ENCODE data around the gene MMP10.

MMP10 gene

DNA sequence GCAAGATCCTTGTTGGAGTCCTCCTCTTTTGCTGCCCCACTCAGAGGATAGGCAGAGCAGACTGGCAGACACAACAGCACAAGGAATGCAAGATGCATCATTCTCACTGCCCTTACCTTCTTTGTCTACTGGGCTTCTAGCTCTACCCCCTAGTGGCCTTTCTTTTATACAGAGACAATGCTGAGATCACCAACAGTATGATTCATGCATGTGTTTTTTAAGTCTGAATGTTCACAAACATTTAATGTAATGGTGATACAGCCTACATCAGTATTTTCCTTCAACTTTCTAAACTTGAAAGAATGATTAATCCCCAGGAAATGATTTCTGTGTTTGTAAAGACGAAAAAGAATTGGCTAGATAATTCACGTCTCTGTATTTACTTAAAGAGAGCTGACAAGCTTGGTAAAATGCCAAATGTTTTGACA is at the start of gene MMP10:
Gene MMP10, minus strand, starts transcription at position 138 of the 428 bp plus-strand sequence. Its CDS starts 37 bp downstream, at position 101.
- Histone ChIP-seq H3K79me2 (ENCODE audit: low read length) (no peaks in the 10 kb centered on the region), H3K4me2 (ENCODE audit: low read length) (no peak within 1 kb of the TSS), H2AFZ (ENCODE audit: low read depth, low read length) (no peak within 1 kb of the TSS), H3K27ac (ENCODE audit: low read length) (no peak within 1 kb of the TSS), H3K27me3 (ENCODE audit: low read depth, low read length) (no peaks in the 10 kb centered on the region), H4K20me1 (ENCODE audit: insufficient read depth, low read length) (no peaks in the 10 kb centered on the region), H3K9ac (ENCODE audit: low read length) (no peak within 1 kb of the TSS), H3K36me3 (replicated peaks; ENCODE audit: low read depth, low read length) (no peaks in the 10 kb centered on the region), H3K4me1 (ENCODE audit: low read length) (no peaks in the 10 kb centered on the region), H3K4me3 (ENCODE audit: low read length) (no peak within 1 kb of the TSS), H3K9me3 (ENCODE audit: insufficient read depth, low read length) (no peaks in the 10 kb centered on the region)
- TF ChIP-seq, protein P1, sequence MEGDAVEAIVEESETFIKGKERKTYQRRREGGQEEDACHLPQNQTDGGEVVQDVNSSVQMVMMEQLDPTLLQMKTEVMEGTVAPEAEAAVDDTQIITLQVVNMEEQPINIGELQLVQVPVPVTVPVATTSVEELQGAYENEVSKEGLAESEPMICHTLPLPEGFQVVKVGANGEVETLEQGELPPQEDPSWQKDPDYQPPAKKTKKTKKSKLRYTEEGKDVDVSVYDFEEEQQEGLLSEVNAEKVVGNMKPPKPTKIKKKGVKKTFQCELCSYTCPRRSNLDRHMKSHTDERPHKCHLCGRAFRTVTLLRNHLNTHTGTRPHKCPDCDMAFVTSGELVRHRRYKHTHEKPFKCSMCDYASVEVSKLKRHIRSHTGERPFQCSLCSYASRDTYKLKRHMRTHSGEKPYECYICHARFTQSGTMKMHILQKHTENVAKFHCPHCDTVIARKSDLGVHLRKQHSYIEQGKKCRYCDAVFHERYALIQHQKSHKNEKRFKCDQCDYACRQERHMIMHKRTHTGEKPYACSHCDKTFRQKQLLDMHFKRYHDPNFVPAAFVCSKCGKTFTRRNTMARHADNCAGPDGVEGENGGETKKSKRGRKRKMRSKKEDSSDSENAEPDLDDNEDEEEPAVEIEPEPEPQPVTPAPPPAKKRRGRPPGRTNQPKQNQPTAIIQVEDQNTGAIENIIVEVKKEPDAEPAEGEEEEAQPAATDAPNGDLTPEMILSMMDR (IDR thresholded peaks at IDR 0.05; ENCODE audit: low read depth, low read length): peak; percentile 37
- no peak for TF ChIP-seq EZH2phosphoT487 (IDR thresholded peaks at IDR 0.05; ENCODE audit: low read depth)

DNA sequence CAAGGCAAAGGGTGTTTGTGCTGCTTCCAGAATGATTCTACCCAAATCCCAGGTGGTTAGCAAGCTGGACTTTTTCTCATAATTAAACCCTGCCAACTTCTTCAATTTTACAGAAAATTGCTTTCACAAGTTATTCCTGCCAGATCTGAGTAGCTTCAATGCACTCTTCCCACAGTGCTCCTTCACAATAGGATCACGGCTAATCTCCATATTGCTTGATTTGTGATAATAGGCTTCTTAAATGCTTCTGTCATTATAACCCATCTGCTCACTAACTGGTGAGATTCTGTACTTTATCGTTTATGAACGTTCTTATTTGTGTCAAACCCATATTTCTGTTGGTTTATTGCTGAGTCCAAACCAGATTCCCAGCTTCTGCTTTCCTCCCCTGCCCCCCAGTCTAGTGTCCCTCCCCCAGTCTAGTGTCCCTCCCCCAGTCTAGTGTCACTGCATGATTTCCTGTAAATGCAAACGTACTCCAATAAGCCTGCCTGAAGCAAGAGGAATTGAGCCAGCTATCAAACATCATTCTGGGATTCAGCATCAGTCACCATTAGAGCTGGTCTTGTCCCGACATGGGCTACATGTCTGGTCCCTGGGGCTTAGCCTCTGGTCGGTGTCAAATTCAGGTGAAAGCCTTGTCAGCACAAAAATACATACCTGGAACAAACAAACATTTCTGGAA is 49.0 kb upstream of the MMP10 start:
- Histone ChIP-seq H3K27me3 (ENCODE audit: low read depth, low read length) (no peaks in the 10 kb centered on the region), H3K36me3 (replicated peaks; ENCODE audit: low read depth, low read length) (no peaks in the 10 kb centered on the region), H3K9ac (ENCODE audit: low read length) (no peak overlapping the region), H4K20me1 (ENCODE audit: insufficient read depth, low read length) (no peaks in the 10 kb centered on the region), H3K27ac (ENCODE audit: low read length) (no peak overlapping the region), H3K79me2 (ENCODE audit: low read length) (no peaks in the 10 kb centered on the region), H3K9me3 (ENCODE audit: insufficient read depth, low read length) (no peaks in the 10 kb centered on the region), H3K4me1 (ENCODE audit: low read length) (peaks cover 7% of the 10 kb centered on the region), H2AFZ (ENCODE audit: low read depth, low read length) (no peak overlapping the region), H3K4me3 (ENCODE audit: low read length) (no peak overlapping the region), H3K4me2 (ENCODE audit: low read length) (peak overlapping the region; percentile 30; the same call in 1 of the 2 replicates)
- TF ChIP-seq EZH2phosphoT487 (IDR thresholded peaks at IDR 0.05; ENCODE audit: low read depth): no peak
- TF ChIP-seq, protein P1 (IDR thresholded peaks at IDR 0.05; ENCODE audit: low read depth, low read length): no peak

DNA sequence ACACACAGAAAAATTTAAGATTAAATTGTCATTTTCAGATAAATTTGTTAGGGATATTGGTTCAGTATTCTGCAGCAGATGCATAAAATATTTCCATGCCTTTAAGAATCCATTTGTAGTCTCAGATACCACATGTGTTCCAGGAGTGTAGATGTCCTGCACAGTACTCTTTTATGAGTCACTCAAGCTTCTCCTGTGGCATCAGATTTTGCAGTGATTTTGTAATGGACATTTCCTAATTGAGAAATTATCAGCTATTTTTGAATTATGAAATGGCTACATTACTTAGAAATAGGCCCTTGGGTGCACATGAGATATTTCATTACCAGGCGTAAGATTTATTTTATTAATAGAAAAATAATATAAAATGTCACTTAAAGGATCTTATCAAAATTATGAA is 44.1 kb upstream of the MMP10 start:
- Histone ChIP-seq H3K4me3 (ENCODE audit: low read length) (no peak overlapping the region), H3K27me3 (ENCODE audit: low read depth, low read length) (no peaks in the 10 kb centered on the region), H3K36me3 (replicated peaks; ENCODE audit: low read depth, low read length) (no peaks in the 10 kb centered on the region), H2AFZ (ENCODE audit: low read depth, low read length) (no peak overlapping the region), H3K79me2 (ENCODE audit: low read length) (no peaks in the 10 kb centered on the region), H3K4me1 (ENCODE audit: low read length) (peaks cover under 1% of the 10 kb centered on the region; the same call in 1 of the 2 replicates), H3K27ac (ENCODE audit: low read length) (no peak overlapping the region), H3K9me3 (ENCODE audit: insufficient read depth, low read length) (no peaks in the 10 kb centered on the region), H3K4me2 (ENCODE audit: low read length) (no peak overlapping the region), H4K20me1 (ENCODE audit: insufficient read depth, low read length) (no peaks in the 10 kb centered on the region), H3K9ac (ENCODE audit: low read length) (no peak overlapping the region)
- TF ChIP-seq, protein P1 (IDR thresholded peaks at IDR 0.05; ENCODE audit: low read depth, low read length): no peak
- TF ChIP-seq EZH2phosphoT487 (IDR thresholded peaks at IDR 0.05; ENCODE audit: low read depth): no peak

DNA sequence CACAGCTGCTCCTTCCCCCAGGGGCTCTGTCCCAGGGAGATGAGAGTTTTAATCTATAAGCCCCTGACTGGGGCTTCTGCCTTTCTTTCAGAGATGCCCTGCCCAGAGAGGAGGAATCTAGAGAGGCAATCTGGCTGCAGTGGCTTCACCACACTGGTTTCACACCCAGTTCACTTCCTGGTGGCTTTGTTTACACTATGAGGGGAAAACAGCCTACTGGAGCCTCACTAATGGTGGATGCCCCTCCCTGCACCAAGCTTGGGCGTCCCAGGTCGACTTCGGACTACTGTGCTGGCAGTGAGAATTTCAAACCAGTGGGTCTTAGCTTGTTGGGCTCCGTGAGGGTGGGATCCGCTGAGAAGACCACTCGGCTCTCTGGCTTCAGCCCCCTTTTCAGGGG is 39.1 kb upstream of the MMP10 start:
- Histone ChIP-seq H3K4me1 (ENCODE audit: low read length) (no peaks in the 10 kb centered on the region), H3K27me3 (ENCODE audit: low read depth, low read length) (no peaks in the 10 kb centered on the region), H3K27ac (ENCODE audit: low read length) (no peak overlapping the region), H3K36me3 (replicated peaks; ENCODE audit: low read depth, low read length) (no peaks in the 10 kb centered on the region), H3K9ac (ENCODE audit: low read length) (no peak overlapping the region), H3K9me3 (ENCODE audit: insufficient read depth, low read length) (no peaks in the 10 kb centered on the region), H3K4me3 (ENCODE audit: low read length) (no peak overlapping the region), H3K79me2 (ENCODE audit: low read length) (no peaks in the 10 kb centered on the region), H2AFZ (ENCODE audit: low read depth, low read length) (no peak overlapping the region), H4K20me1 (ENCODE audit: insufficient read depth, low read length) (no peaks in the 10 kb centered on the region), H3K4me2 (ENCODE audit: low read length) (no peak overlapping the region)
- TF ChIP-seq EZH2phosphoT487 (IDR thresholded peaks at IDR 0.05; ENCODE audit: low read depth): no peak
- TF ChIP-seq, protein P1 (IDR thresholded peaks at IDR 0.05; ENCODE audit: low read depth, low read length): no peak

Measured in OCI-LY3 (cell line).